Measurements from ENCODE around the gene SLC47A2. TPM values are rescaled to one million over a fixed set of nuclear protein-coding genes. Genes with fewer than 3 reads are reported as not detected.

SLC47A2 gene
- total and polyA plus RNA-seq, 12 donors: 0.21 TPM; not detected in 11

- H3K27me3 ChIP-seq: no peaks in the 10 kb centered on the region
- no peak overlapping the region for H3K27ac ChIP-seq
- H3K36me3 ChIP-seq: no peaks in the 10 kb centered on the region
- 95 to 98% methylated on average over 14 of the region's 14 CpGs for WGBS, 2 donors
- H3K4me3 ChIP-seq: no peak overlapping the region
- ATAC-seq (peak in 1 of 8 donors; percentile 18), DNase-seq (no peak)
- intact Hi-C loops (cut with DNase I): no loop called here
- H3K4me1 ChIP-seq: no peaks in the 10 kb centered on the region
- TF ChIP-seq, protein P1, sequence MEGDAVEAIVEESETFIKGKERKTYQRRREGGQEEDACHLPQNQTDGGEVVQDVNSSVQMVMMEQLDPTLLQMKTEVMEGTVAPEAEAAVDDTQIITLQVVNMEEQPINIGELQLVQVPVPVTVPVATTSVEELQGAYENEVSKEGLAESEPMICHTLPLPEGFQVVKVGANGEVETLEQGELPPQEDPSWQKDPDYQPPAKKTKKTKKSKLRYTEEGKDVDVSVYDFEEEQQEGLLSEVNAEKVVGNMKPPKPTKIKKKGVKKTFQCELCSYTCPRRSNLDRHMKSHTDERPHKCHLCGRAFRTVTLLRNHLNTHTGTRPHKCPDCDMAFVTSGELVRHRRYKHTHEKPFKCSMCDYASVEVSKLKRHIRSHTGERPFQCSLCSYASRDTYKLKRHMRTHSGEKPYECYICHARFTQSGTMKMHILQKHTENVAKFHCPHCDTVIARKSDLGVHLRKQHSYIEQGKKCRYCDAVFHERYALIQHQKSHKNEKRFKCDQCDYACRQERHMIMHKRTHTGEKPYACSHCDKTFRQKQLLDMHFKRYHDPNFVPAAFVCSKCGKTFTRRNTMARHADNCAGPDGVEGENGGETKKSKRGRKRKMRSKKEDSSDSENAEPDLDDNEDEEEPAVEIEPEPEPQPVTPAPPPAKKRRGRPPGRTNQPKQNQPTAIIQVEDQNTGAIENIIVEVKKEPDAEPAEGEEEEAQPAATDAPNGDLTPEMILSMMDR (IDR thresholded peaks at IDR 0.05): no peak
- no peaks in the 10 kb centered on the region for H3K9me3 ChIP-seq
Observed at GRCh38 chr17:19738073-19738449, 21.7 kb upstream of the SLC47A2 start.

GRCh38 chr17:19737305-19738072, 21.1 kb upstream of the SLC47A2 start:
- intact Hi-C loops (cut with DNase I): no loop called here
- H3K4me1 ChIP-seq: no peaks in the 10 kb centered on the region
- no peak overlapping the region for H3K27ac ChIP-seq
- WGBS, 2 donors: 80 to 82% methylated on average over 15 of the region's 15 CpGs
- no peaks in the 10 kb centered on the region for H3K36me3 ChIP-seq
- H3K27me3 ChIP-seq: no peaks in the 10 kb centered on the region
- peak in 1 of 8 donors; percentile 9 for ATAC-seq
- no peak overlapping the region for H3K4me3 ChIP-seq
- TF ChIP-seq, protein P1 (IDR thresholded peaks at IDR 0.05): no peak
- no peaks in the 10 kb centered on the region for H3K9me3 ChIP-seq
- DNase-seq: no peak

GRCh38 chr17:19736071-19736470, 19.7 kb upstream of the SLC47A2 start:
- TF ChIP-seq, protein P1 (IDR thresholded peaks at IDR 0.05): no peak
- 65 to 78% methylated on average over 11 of the region's 11 CpGs for WGBS, 2 donors
- no peaks in the 10 kb centered on the region for H3K9me3 ChIP-seq
- peaks cover 0 to 3% (median 0%) of the 10 kb centered on the region in 9 donors for H3K4me1 ChIP-seq
- H3K27me3 ChIP-seq: no peaks in the 10 kb centered on the region
- no peak overlapping the region for H3K27ac ChIP-seq
- H3K4me3 ChIP-seq: no peak overlapping the region
- DNase-seq: no peak
- no peak for ATAC-seq
- no peaks in the 10 kb centered on the region for H3K36me3 ChIP-seq
- intact Hi-C loops (cut with DNase I): no loop called here

GRCh38 chr17:19733953-19734526, 17.7 kb upstream of the SLC47A2 start:
- Histone ChIP-seq H3K4me1 (peaks cover 0 to 9% (median 0%) of the 10 kb centered on the region in 9 donors), H3K27me3 (no peaks in the 10 kb centered on the region), H3K27ac (no peak overlapping the region), H3K9me3 (no peaks in the 10 kb centered on the region), H3K4me3 (no peak overlapping the region), H3K36me3 (no peaks in the 10 kb centered on the region)
- DNase-seq (no peak), ATAC-seq (no peak)
- intact Hi-C loops (cut with DNase I): no loop called here
- TF ChIP-seq, protein P1 (IDR thresholded peaks at IDR 0.05): no peak
- 78% methylated on average over 11 of the region's 11 CpGs for WGBS, 2 donors
